ENCODE measurements around the gene TMEM132D.

TMEM132D gene

DNA sequence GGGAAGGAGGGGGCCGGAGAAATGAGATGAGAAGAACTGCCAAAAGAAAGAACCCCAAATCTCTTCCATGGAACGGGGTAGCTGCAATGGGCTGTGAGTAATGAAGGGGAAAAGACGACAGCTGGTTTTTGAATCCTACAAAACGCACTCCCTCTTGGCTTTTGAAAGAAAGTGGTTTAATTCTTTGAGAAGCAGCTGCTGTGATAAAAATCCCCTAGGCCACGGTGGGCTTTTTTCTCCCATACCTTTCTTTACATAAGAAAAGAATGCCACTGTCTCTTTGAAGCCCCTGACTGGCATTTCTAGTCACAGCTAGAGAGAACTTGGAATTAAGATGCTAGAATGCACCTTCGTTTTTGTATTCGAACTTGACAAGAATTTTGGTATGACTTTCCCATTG, 564.5 kb downstream of the TMEM132D start:
- Histone ChIP-seq H3K27ac (ENCODE audit: low read depth, low read length) (no peak overlapping the region), H3K9me2 (replicated peaks; ENCODE audit: insufficient read depth, low read length) (no peaks in the 10 kb centered on the region), H3K4me2 (ENCODE audit: low read depth, low read length, poor library complexity, severe bottlenecking) (no peak overlapping the region), H4K20me1 (ENCODE audit: low read depth, low read length) (no peaks in the 10 kb centered on the region), H3K4me3 (ENCODE audit: insufficient read depth, low read length, poor library complexity, severe bottlenecking) (no peak overlapping the region), H3K9me3 (ENCODE audit: insufficient read depth, low read length) (no peaks in the 10 kb centered on the region), H3K27me3 (ENCODE audit: low read length) (no peaks in the 10 kb centered on the region), H3K79me2 (ENCODE audit: insufficient read depth, low read length) (no peaks in the 10 kb centered on the region), H3K36me3 (ENCODE audit: low read length) (no peaks in the 10 kb centered on the region), H3F3A (ENCODE audit: insufficient read depth) (no peaks in the 10 kb centered on the region), H2AFZ (ENCODE audit: low read depth, low read length, severe bottlenecking) (no peak overlapping the region), H3K9ac (ENCODE audit: low read length) (no peak overlapping the region)
- TF ChIP-seq, protein P1, sequence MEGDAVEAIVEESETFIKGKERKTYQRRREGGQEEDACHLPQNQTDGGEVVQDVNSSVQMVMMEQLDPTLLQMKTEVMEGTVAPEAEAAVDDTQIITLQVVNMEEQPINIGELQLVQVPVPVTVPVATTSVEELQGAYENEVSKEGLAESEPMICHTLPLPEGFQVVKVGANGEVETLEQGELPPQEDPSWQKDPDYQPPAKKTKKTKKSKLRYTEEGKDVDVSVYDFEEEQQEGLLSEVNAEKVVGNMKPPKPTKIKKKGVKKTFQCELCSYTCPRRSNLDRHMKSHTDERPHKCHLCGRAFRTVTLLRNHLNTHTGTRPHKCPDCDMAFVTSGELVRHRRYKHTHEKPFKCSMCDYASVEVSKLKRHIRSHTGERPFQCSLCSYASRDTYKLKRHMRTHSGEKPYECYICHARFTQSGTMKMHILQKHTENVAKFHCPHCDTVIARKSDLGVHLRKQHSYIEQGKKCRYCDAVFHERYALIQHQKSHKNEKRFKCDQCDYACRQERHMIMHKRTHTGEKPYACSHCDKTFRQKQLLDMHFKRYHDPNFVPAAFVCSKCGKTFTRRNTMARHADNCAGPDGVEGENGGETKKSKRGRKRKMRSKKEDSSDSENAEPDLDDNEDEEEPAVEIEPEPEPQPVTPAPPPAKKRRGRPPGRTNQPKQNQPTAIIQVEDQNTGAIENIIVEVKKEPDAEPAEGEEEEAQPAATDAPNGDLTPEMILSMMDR (IDR thresholded peaks at IDR 0.05; ENCODE audit: insufficient read depth, low read length, poor library complexity, severe bottlenecking): no peak
- TF ChIP-seq EZH2phosphoT487 (conservative IDR thresholded peaks at IDR 0.05; ENCODE audit: low read length): no peak

- Histone ChIP-seq H3F3A (ENCODE audit: insufficient read depth) (no peaks in the 10 kb centered on the region), H3K27me3 (ENCODE audit: low read length) (no peaks in the 10 kb centered on the region), H3K9me3 (ENCODE audit: insufficient read depth, low read length) (no peaks in the 10 kb centered on the region), H3K4me3 (ENCODE audit: insufficient read depth, low read length, poor library complexity, severe bottlenecking) (no peak overlapping the region), H2AFZ (ENCODE audit: low read depth, low read length, severe bottlenecking) (no peak overlapping the region), H3K36me3 (ENCODE audit: low read length) (no peaks in the 10 kb centered on the region), H3K4me2 (ENCODE audit: low read depth, low read length, poor library complexity, severe bottlenecking) (no peak overlapping the region), H3K9ac (ENCODE audit: low read length) (no peak overlapping the region), H3K27ac (ENCODE audit: low read depth, low read length) (no peak overlapping the region), H4K20me1 (ENCODE audit: low read depth, low read length) (no peaks in the 10 kb centered on the region), H3K9me2 (replicated peaks; ENCODE audit: insufficient read depth, low read length) (no peaks in the 10 kb centered on the region), H3K79me2 (ENCODE audit: insufficient read depth, low read length) (no peaks in the 10 kb centered on the region)
- TF ChIP-seq, protein P1 (IDR thresholded peaks at IDR 0.05; ENCODE audit: insufficient read depth, low read length, poor library complexity, severe bottlenecking): no peak
- TF ChIP-seq EZH2phosphoT487 (conservative IDR thresholded peaks at IDR 0.05; ENCODE audit: low read length): no peak
These were observed 566.4 kb downstream of the TMEM132D start for GRCh38 chr12:129337413-129337812.

DNA sequence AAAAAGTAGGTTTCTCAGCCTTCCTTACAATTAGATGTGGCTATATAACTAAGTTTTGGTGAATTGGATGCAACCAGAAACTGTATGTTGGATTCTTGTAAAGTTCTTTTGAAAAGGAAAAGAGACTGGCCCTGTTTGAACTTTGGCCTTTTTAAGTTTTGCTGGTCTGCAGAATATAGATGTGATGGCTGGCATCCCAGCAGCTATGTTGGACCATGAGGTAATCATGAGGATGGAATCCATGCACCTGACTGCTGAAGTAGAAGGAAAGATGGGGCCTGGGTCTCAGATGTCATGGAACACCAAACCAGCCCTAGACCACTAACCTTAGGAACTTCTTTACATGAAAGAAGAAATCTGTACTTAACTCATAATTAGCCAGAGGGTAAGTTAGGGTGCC, 568.1 kb downstream of the TMEM132D start:
- no peak overlapping the region for H3K27ac ChIP-seq (ENCODE audit: low read depth, low read length)
- H3K4me2 ChIP-seq (ENCODE audit: low read depth, low read length, poor library complexity, severe bottlenecking): no peak overlapping the region
- H2AFZ ChIP-seq (ENCODE audit: low read depth, low read length, severe bottlenecking): no peak overlapping the region
- H3K27me3 ChIP-seq (ENCODE audit: low read length): no peaks in the 10 kb centered on the region
- H3K9me3 ChIP-seq (ENCODE audit: insufficient read depth, low read length): no peaks in the 10 kb centered on the region
- H3K9me2 ChIP-seq (replicated peaks; ENCODE audit: insufficient read depth, low read length): no peaks in the 10 kb centered on the region
- H4K20me1 ChIP-seq (ENCODE audit: low read depth, low read length): no peaks in the 10 kb centered on the region
- no peaks in the 10 kb centered on the region for H3F3A ChIP-seq (ENCODE audit: insufficient read depth)
- no peaks in the 10 kb centered on the region for H3K79me2 ChIP-seq (ENCODE audit: insufficient read depth, low read length)
- TF ChIP-seq EZH2phosphoT487 (conservative IDR thresholded peaks at IDR 0.05; ENCODE audit: low read length): no peak
- TF ChIP-seq, protein P1 (IDR thresholded peaks at IDR 0.05; ENCODE audit: insufficient read depth, low read length, poor library complexity, severe bottlenecking): no peak
- H3K36me3 ChIP-seq (ENCODE audit: low read length): no peaks in the 10 kb centered on the region
- no peak overlapping the region for H3K9ac ChIP-seq (ENCODE audit: low read length)
- no peak overlapping the region for H3K4me3 ChIP-seq (ENCODE audit: insufficient read depth, low read length, poor library complexity, severe bottlenecking)

Data from SU-DHL-6 (cell line).